A673 (cell line): Measurements from ENCODE around the gene C20orf204.

Experiments used
- EZH2 ChIP-seq: fragments of 200-600 bp; sonication (generic); IDR thresholded peaks from 2 replicates; pipeline ENCODE4 v1.6.1; 2017; ENCODE audit warnings: borderline replicate concordance, low read depth, mild to moderate bottlenecking, mixed read lengths, antibody characterized with exemption, low read length; ENCODE audit not compliant: poor library complexity, severe bottlenecking
- TF ChIP-seq, protein P1 (sequence below): fragments of 300-800, 200-600 bp; sonication (generic); conservative IDR thresholded peaks from 2 replicates; pipeline ENCODE4 v1.5.1; 2017; ENCODE audit warnings: low read depth, mild to moderate bottlenecking, antibody characterized with exemption, low read length, moderate library complexity, mixed read lengths

DNA sequence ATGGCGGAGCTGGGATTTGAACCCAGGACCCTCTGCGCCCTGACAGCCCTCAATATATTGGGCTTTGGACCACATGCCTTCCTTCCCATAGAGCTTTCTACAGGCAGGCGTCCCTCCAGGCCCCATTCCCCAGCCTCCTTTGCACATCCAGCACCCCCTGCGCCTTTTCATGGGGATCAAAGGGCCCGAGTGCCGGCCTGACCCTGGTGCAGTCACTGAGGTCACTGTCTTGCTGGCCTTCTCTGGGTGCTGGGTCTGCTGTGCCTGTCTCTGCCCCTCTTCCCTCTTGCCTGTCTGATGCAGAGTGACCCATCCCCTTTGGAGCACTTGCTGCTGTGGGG, 45.6 kb downstream of the C20orf204 start:
- TF ChIP-seq EZH2 = no peak
- TF ChIP-seq, protein P1, sequence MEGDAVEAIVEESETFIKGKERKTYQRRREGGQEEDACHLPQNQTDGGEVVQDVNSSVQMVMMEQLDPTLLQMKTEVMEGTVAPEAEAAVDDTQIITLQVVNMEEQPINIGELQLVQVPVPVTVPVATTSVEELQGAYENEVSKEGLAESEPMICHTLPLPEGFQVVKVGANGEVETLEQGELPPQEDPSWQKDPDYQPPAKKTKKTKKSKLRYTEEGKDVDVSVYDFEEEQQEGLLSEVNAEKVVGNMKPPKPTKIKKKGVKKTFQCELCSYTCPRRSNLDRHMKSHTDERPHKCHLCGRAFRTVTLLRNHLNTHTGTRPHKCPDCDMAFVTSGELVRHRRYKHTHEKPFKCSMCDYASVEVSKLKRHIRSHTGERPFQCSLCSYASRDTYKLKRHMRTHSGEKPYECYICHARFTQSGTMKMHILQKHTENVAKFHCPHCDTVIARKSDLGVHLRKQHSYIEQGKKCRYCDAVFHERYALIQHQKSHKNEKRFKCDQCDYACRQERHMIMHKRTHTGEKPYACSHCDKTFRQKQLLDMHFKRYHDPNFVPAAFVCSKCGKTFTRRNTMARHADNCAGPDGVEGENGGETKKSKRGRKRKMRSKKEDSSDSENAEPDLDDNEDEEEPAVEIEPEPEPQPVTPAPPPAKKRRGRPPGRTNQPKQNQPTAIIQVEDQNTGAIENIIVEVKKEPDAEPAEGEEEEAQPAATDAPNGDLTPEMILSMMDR = no peak
